IMR-90 (cell line): ENCODE results near the gene CFAP157. TPM values are rescaled to one million over a fixed set of nuclear protein-coding genes. Genes with fewer than 3 reads are reported as not detected.

Source experiments
- ATAC-seq: fragments of 200-7000 bp; cut with Tn5 transposase; 2 replicates; pipeline ENCODE4 v1.9.1; 2020; ENCODE audit warnings: low read depth, mild to moderate bottlenecking, moderate library complexity
- BruUV-seq: library from RNA; stranded (reverse); fragments of 400-500 nt; replicated peaks from 2 replicates; lab custom pipeline; 2021; lab: Mats Ljungman, UMichigan
- CTCF ChIA-PET: fragments of 300-600 bp; formaldehyde crosslinking; extraction: SDS; loops from one replicate; lab custom pipeline; 2021; ENCODE audit warnings: antibody characterized with exemption; lab: Yijun Ruan, JAX
- POLR2A ChIA-PET: fragments of 300-600 bp; sonication (Branson Sonifier 250); formaldehyde crosslinking; loops from one replicate; lab custom pipeline; 2022; ENCODE audit warnings: antibody characterized with exemption; ENCODE audit not compliant: unreplicated experiment; lab: Charles Lee
- DNase-seq: peaks from one replicate; pipeline ENCODE4 v3.0.0; 2013
- H2AFZ ChIP-seq: replicated peaks from 2 replicates; pipeline ENCODE3; 2013; ENCODE audit warnings: low read length, mild to moderate bottlenecking; ENCODE audit not compliant: poor library complexity
- H2AK5ac ChIP-seq: 2 replicates; pipeline ENCODE4 v1.6.1; 2013; ENCODE audit warnings: low read depth, low read length, inconsistent platforms
- H2AK9ac ChIP-seq: replicated peaks from 2 replicates; pipeline ENCODE3; 2013; ENCODE audit warnings: mild to moderate bottlenecking, low read depth, low read length, moderate library complexity; ENCODE audit not compliant: poor library complexity
- H2BK120ac ChIP-seq: 2 replicates; pipeline ENCODE4 v1.6.1; 2013; ENCODE audit warnings: low read depth, low read length, inconsistent platforms
- H2BK15ac ChIP-seq: 3 replicates; pipeline ENCODE4 v1.6.1; 2013; ENCODE audit warnings: low read depth, low read length, inconsistent platforms
- H2BK20ac ChIP-seq: 2 replicates; pipeline ENCODE4 v1.6.1; 2013; ENCODE audit warnings: low read depth, mild to moderate bottlenecking, inconsistent platforms, low read length, moderate library complexity
- H2BK5ac ChIP-seq: 2 replicates; pipeline ENCODE4 v1.6.1; 2013; ENCODE audit warnings: mild to moderate bottlenecking, low read depth, low read length, inconsistent platforms; ENCODE audit not compliant: poor library complexity, severe bottlenecking
- H3K14ac ChIP-seq: replicated peaks from 2 replicates; pipeline ENCODE4 v1.6.1; 2013; ENCODE audit warnings: low read depth, low read length, inconsistent platforms
- H3K18ac ChIP-seq: 2 replicates; pipeline ENCODE4 v1.6.1; 2013; ENCODE audit warnings: low read depth, low read length, control low read depth
- H3K23ac ChIP-seq: 2 replicates; pipeline ENCODE4 v1.6.1; 2013; ENCODE audit warnings: low read depth, low read length, inconsistent platforms
- H3K27ac ChIP-seq: 2 replicates; pipeline ENCODE4 v1.5.1; 2013; ENCODE audit warnings: mild to moderate bottlenecking, control low read depth, low read length; ENCODE audit not compliant: insufficient read depth
- H3K27me3 ChIP-seq: 2 replicates; pipeline ENCODE4 v1.6.1; 2013; ENCODE audit warnings: low read length; ENCODE audit not compliant: control insufficient read depth, insufficient read depth
- H3K36me3 ChIP-seq: 2 replicates; pipeline ENCODE4 v1.6.1; 2013; ENCODE audit warnings: low read length, mixed read lengths; ENCODE audit not compliant: control insufficient read depth, insufficient read depth
- H3K4ac ChIP-seq: 2 replicates; pipeline ENCODE4 v1.6.1; 2013; ENCODE audit warnings: low read depth, low read length, inconsistent platforms
- H3K4me1 ChIP-seq: 2 replicates; pipeline ENCODE4 v1.6.1; 2013; ENCODE audit warnings: low read length, mixed read lengths; ENCODE audit not compliant: control insufficient read depth, insufficient read depth
- H3K4me2 ChIP-seq: 2 replicates; pipeline ENCODE4 v1.6.1; 2013; ENCODE audit warnings: low read depth, mild to moderate bottlenecking, control low read depth, low read length, moderate library complexity
- H3K4me3 ChIP-seq: 2 replicates; pipeline ENCODE4 v1.5.1; 2013; ENCODE audit warnings: low read depth, mild to moderate bottlenecking, control low read depth, low read length, moderate library complexity; ENCODE audit not compliant: insufficient read depth
- H3K56ac ChIP-seq: 2 replicates; pipeline ENCODE4 v1.6.1; 2013; ENCODE audit warnings: low read length, inconsistent platforms; ENCODE audit not compliant: insufficient read depth; ENCODE audit errors: extremely low read depth
- H3K79me1 ChIP-seq, 2 experiments: 2 replicates each; pipeline ENCODE4 v1.6.1; 2013; ENCODE audit warnings: low read length in 2 of 2, inconsistent platforms in 1 of 2, low read depth in 1 of 2
- H3K9ac ChIP-seq: 2 replicates; pipeline ENCODE4 v1.6.1; 2013; ENCODE audit warnings: low read depth, low read length, control low read depth
- H3K9me1 ChIP-seq: 2 replicates; pipeline ENCODE4 v1.6.1; 2013; ENCODE audit warnings: low read length, inconsistent platforms; ENCODE audit not compliant: insufficient read depth
- H3K9me3 ChIP-seq: 2 replicates; pipeline ENCODE4 v1.6.1; 2013; ENCODE audit warnings: low read length; ENCODE audit not compliant: control insufficient read depth, insufficient read depth
- H4K20me1 ChIP-seq: 2 replicates; pipeline ENCODE4 v1.6.1; 2013; ENCODE audit warnings: low read length, inconsistent platforms; ENCODE audit not compliant: insufficient read depth
- H4K5ac ChIP-seq: 2 replicates; pipeline ENCODE4 v1.6.1; 2013; ENCODE audit warnings: mild to moderate bottlenecking, low read depth, low read length, control low read depth
- H4K8ac ChIP-seq, 2 experiments: 2 replicates each; pipeline ENCODE4 v1.6.1; 2013; ENCODE audit warnings: low read depth in 2 of 2, low read length in 2 of 2, control low read depth in 1 of 2, inconsistent platforms in 1 of 2
- H4K91ac ChIP-seq: 2 replicates; pipeline ENCODE4 v1.6.1; 2013; ENCODE audit warnings: low read depth, low read length, inconsistent platforms; ENCODE audit not compliant: insufficient read depth
- CEBPB ChIP-seq: IDR thresholded peaks from 2 replicates; pipeline ENCODE4 v1.6.1; 2012; ENCODE audit warnings: low read depth, low read length, improper control_type of control experiment
- CHD1 ChIP-seq: IDR thresholded peaks from 2 replicates; pipeline ENCODE4 v1.6.1; 2012; ENCODE audit warnings: low read depth, low read length, improper control_type of control experiment
- CTCF ChIP-seq: conservative IDR thresholded peaks from 2 replicates; pipeline ENCODE4 v1.5.1; 2012; ENCODE audit warnings: mild to moderate bottlenecking, low read depth, low read length, improper control_type of control experiment
- ELK1 ChIP-seq: fragments of 150-350 bp; IDR thresholded peaks from 2 replicates; pipeline ENCODE4 v1.6.1; 2016; ENCODE audit warnings: low read depth, mild to moderate bottlenecking, low read length, moderate library complexity, borderline replicate concordance
- FOS ChIP-seq: fragments of 150-350 bp; IDR thresholded peaks from 2 replicates; pipeline ENCODE4 v1.6.1; 2016; ENCODE audit warnings: low read depth, low read length
- MAFK ChIP-seq: IDR thresholded peaks from 2 replicates; pipeline ENCODE4 v1.6.1; 2012; ENCODE audit warnings: low read depth, low read length, improper control_type of control experiment
- MAZ ChIP-seq: IDR thresholded peaks from 2 replicates; pipeline ENCODE4 v1.6.1; 2012; ENCODE audit warnings: low read depth, mild to moderate bottlenecking, low read length, improper control_type of control experiment, moderate library complexity, borderline replicate concordance
- MXI1 ChIP-seq: IDR thresholded peaks from 2 replicates; pipeline ENCODE4 v1.6.1; 2012; ENCODE audit warnings: low read depth, mild to moderate bottlenecking, low read length, moderate library complexity, borderline replicate concordance
- NFE2L2 ChIP-seq: fragments of 150-350 bp; IDR thresholded peaks from 2 replicates; pipeline ENCODE4 v1.6.1; 2016; ENCODE audit warnings: low read depth, mild to moderate bottlenecking, low read length
- POLR2A ChIP-seq: IDR thresholded peaks from 2 replicates; pipeline ENCODE4 v1.6.1; 2012; ENCODE audit warnings: mild to moderate bottlenecking, low read depth, low read length
- RAD21 ChIP-seq: IDR thresholded peaks from 2 replicates; pipeline ENCODE4 v1.6.1; 2012; ENCODE audit warnings: low read length, improper control_type of control experiment
- RCOR1 ChIP-seq: IDR thresholded peaks from 2 replicates; pipeline ENCODE4 v1.6.1; 2012; ENCODE audit warnings: mild to moderate bottlenecking, low read length, improper control_type of control experiment; ENCODE audit not compliant: insufficient replicate concordance
- RFX5 ChIP-seq: IDR thresholded peaks from 2 replicates; pipeline ENCODE4 v1.8.0; 2012; ENCODE audit warnings: low read depth, mild to moderate bottlenecking, low read length, moderate library complexity
- SMC3 ChIP-seq: fragments of 150-350 bp; IDR thresholded peaks from 2 replicates; pipeline ENCODE4 v1.6.1; 2016; ENCODE audit warnings: low read depth, mild to moderate bottlenecking, antibody characterized with exemption, low read length, moderate library complexity
- USF2 ChIP-seq: fragments of 150-350 bp; IDR thresholded peaks from 2 replicates; pipeline ENCODE4 v1.6.1; 2017; ENCODE audit warnings: mild to moderate bottlenecking, antibody characterized with exemption, low read length, low read depth
- WGBS, 2 experiments: methylation state at CpG; one replicate each; pipeline versions ENCODE4 v1.1.5 to v1.1.7; 2013; ENCODE audit warnings: missing lambda C conversion rate in 2 of 2; ENCODE audit not compliant: insufficient read length in 1 of 2; ENCODE audit errors: extremely low coverage in 2 of 2; 5-methylcytosine and 5-hydroxymethylcytosine counted together
- dilution Hi-C: fragments of 300-500 bp; cut with HindIII; formaldehyde crosslinking; loops from one replicate; pipeline ENCODE4 v1.14.3; 2018; ENCODE audit warnings: low sequenced_read_pairs; ENCODE audit not compliant: unreplicated experiment
- in situ Hi-C: fragments of 300-500 bp; cut with MboI; formaldehyde crosslinking; loops from 3 replicates; pipeline ENCODE4 v1.14.3; 2019; ENCODE audit warnings: low sequenced_read_pairs, inconsistent platforms, mixed read lengths
- intact Hi-C: fragments of 100-400 bp; cut with micrococcal nuclease; formaldehyde crosslinking; loops from 2 replicates; pipeline ENCODE4 v1.10.0; 2022
- polyA plus RNA-seq, 3 experiments: library from polyadenylated mRNA; depleted of rRNA; stranded (reverse); fragments of >200 nt; gene quantifications; 2 replicates each; pipeline ENCODE4 v1.2.3, GENCODE V29; 2012; ENCODE audit warnings: low replicate concordance in 1 of 3
- total RNA-seq: library from RNA; depleted of rRNA; stranded (reverse); fragments of >200 nt; gene quantifications from 2 replicates; pipeline ENCODE4 v1.2.3, GENCODE V29; 2012

Gene CFAP157
- total and polyA plus RNA-seq, 2 of the 4 experiments (the other 2 are of a cell fraction) = not detected

GRCh38 chr9:127730799-127731410, 24.1 kb downstream of the CFAP157 start:
- Histone ChIP-seq H3K36me3 (peaks cover 5% of the 10 kb centered on the region; the same call in 1 of the 2 replicates), H3K9me3 (no peaks in the 10 kb centered on the region), H3K14ac (no peak overlapping the region), H2BK120ac (no peak overlapping the region), H3K27me3 (no peaks in the 10 kb centered on the region), H3K9me1 (no peaks in the 10 kb centered on the region), H3K79me1 (peaks cover 4 to 12% of the 10 kb centered on the region in 2 experiments; a peak in 2 of 4 replicates), H4K20me1 (no peaks in the 10 kb centered on the region), H2BK20ac (no peak overlapping the region), H3K4me3 (no peak overlapping the region), H3K4me2 (no peak overlapping the region), H2BK5ac (no peak overlapping the region), H2AK5ac (no peak overlapping the region), H3K56ac (no peak overlapping the region), H3K23ac (no peak overlapping the region), H2AK9ac (no peak overlapping the region), H4K8ac (no peak overlapping the region), H2AFZ (no peak overlapping the region), H3K4me1 (peaks cover 6% of the 10 kb centered on the region), H2BK15ac (no peak overlapping the region), H3K4ac (no peak overlapping the region), H4K5ac (no peak overlapping the region), H3K27ac (no peak overlapping the region), H4K91ac (no peak overlapping the region), H3K18ac (no peak overlapping the region), H3K9ac (no peak overlapping the region)
- ChIA-PET POLR2A (no interaction called here), CTCF (interaction anchor here (0.6 kb wide), 1 partner anchor 241 kb away, joined by 3 read pairs; no protein-coding TSS in a partner anchor)
- TF ChIP-seq MAFK (no peak), NFE2L2 (no peak), MAZ (no peak), POLR2A (no peak), RCOR1 (no peak), SMC3 (no peak), CHD1 (no peak), CEBPB (no peak), RFX5 (no peak), CTCF (no peak), FOS (no peak), USF2 (no peak), ELK1 (no peak), RAD21 (no peak), MXI1 (no peak)
- dilution Hi-C loops = no loop called here
- ATAC-seq (no peak), DNase-seq (no peak)
- intact Hi-C loops = loop anchor here (5.0 kb wide), 1 partner anchor 224 kb away; no protein-coding TSS in a partner anchor
- in situ Hi-C loops = no loop called here
- WGBS, 2 experiments = 86% methylated on average over 7 of the region's 9 CpGs; no CpG with 5 or more reads in 1 of the 2 experiments
- no TSS peak for BruUV-seq
